ENCODE measurements around the gene GALNTL6.
"Not testable (repeated sequence)": the region's sequence is repeated elsewhere in the genome, so short reads cannot be mapped to it uniquely, and the experiment has no call there.

The GALNTL6 gene

DNA sequence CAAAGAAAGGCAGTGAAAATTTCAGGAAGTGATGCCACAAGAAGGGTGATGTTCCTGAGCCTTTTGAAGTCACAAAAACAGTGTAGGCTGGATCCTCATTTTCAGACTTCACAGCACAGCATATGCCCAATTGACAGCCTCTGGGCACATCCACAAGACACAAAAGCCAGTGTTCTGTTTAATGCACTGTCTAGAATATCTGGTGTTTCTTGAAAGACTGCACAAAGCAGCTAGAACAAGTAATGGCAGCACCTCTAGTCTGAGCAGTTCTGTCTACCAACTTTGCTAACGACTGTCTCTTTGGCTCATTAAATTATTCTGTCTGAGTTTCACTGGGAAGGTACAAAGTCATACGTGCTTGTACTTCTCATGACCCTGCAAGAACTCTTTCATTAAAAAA, 938.3 kb downstream of the GALNTL6 start:
- DNase-seq (ENCODE audit: low read depth), result no peak

DNA sequence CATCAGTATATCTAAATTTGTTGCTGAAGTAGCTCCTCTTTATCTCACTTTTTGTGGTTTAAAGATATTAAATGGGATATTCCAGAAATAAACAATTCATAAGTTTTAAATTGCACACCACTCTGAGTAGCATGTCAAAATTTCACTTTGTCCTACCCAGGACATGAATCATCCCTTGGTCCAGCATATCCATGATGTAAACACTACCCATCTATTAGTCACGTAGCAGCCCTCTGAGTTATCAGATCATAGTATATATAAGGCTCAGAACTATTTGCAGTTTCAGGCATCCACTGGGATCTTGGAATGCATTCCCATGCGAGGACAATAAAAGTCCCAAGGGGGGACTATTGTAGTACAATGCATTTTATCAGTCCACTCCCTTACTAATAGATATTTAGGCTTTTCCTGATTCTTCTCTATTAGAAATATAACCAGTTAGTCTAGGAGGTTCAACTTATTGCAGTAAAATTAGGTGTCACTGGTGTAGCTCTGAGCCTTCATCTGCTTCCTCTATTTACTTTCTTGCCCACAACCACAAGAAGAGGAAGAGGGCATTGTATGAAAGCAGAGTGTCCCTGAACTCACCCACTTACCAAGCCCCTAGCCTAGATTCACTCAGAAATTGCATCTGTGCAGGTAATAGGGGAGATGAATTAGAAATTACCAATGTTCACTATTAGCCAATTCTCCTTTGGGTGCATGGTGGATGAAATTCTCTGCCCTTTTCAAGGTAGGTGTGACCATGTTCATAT, 945.6 kb downstream of the GALNTL6 start:
- DNase-seq (ENCODE audit: low read depth), result peak; percentile 13

DNA sequence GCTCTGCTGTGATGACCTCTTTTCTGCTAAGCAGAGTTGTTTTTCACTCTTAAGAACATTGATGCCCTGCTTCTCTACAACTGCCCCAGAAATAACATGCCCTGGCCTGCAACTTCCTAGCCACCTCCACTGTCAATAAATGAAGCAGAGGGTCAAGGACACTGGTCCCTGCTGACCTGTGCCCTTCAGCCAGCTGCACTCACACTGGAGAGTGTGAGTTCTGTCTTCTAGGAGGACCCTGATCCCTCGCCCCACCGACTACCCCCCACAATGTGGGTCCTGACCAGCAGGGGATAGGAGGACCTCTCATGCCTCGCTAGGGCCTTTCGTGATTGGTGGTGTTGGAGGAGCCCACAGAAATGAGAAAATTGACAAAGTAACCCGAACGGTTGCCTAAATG, 947.3 kb downstream of the GALNTL6 start:
- DNase-seq (ENCODE audit: low read depth), result no peak

DNA sequence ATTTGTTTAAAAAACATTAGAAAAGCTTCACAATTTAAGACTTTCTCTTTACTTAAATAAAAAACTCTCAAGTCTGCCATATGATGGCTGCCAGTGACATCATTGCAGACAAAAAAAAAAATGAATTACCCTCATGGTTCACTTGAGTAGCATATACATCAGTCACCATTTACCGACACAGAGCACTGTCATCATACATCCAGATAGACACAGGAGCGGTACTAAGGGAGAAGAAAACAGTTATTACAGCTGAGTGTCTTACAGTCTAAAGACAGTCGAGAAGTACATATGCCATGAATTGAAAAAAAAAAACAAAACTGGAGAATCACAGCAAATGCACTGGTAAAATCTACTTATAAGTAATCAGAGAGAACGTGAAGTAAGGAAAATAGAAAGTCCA, 949.7 kb downstream of the GALNTL6 start:
- no peak for DNase-seq (ENCODE audit: low read depth)

DNA sequence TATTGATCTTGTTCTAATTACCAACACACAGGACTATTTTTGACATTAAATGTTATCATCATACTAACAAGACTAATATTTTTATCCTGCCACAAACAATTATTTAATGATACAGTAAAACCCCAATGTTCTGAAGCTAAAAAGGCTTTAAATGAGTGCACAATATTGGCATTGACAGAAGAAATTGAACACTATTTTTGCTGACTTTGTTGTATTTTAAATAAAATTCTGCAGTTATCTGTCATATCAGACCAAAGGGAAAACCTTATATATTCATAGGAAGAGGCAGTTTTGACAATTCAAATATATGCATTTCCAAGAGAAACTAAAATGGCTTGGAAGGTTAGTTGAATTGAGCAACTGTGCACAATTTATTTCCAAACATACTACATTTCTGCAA, 957.6 kb downstream of the GALNTL6 start:
- DNase-seq (ENCODE audit: low read depth), result no peak

DNA sequence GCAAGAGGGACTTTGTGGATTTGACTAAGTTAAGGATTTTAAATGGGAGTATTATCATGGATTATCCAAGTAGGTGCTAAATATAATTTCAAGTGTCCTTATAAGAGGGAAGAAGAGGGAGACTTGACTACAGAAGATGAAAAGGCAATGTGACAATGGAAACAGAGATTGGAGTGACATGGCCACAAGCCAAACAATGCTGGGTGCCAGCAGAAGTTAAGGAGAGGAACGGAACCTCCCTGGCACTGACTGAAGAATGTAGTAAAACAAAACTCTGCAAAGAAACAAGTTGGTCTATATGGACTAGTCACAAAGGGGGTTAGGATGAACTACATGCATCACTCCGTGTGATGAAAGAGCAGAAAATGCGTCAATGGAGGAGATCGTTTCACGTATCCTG, 959.6 kb downstream of the GALNTL6 start:
- no peak for DNase-seq (ENCODE audit: low read depth)

DNA sequence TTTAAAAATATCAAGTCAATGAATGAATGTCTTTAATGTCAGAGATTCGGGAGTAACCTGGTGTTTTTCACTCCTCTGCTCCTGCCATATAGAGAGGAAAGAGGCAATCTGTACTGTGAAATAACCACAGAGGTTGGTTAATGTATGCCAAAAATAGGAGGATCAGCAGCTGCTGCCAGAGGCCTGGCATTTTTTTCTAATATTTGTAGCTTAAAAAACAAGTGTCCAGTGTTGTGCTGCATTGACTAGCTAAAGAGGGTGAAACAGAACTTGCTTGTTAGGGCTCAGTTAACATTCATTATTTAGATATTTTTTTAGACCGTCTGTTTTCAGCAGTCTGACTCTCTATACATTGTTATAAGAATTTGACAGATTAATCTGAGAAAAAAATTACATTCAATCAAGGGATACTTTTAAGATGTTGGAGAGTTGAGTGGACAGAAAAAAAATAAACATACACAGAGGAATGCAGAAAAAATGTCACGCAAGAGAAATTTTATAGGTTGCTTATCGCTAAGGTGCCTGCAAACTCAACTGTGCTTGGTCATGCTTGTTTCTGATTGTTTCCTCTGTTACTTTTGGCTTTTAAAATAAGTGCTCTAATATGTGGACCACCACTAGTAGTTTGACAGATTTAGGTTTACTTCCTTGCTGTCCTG, 963.1 kb downstream of the GALNTL6 start:
- DNase-seq (ENCODE audit: low read depth), result no peak

DNA sequence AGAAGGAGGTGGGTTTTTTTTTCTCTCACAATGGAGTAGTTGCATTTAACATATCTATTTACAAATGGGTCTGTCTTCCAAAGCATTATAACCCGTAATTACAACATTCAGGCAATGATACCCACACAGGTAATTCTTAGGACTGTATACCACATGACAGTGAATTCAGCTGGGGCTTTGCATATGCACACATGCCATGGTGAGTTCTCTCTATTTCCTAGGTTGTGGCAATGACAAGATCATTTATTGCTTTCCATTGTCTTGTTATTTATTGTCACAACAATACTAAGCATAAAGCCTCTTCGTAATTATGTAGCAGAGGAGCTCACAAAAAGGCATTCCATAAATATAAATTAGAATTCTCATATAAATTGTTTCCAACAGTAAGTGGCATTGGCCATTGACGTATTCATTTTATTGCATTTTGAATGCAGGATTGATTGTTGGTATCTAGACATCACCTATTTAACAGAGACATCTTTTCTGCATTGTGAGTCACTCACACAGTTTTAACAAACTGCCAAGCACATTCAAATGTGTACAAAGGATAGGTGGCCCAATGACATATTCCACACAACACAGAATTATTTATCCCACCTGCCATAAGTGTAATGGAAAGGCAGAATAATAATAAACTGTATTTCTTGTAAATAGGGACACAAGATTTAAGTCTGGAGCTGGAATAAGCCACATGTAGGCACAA, 964.7 kb downstream of the GALNTL6 start:
- no peak for DNase-seq (ENCODE audit: low read depth)

DNA sequence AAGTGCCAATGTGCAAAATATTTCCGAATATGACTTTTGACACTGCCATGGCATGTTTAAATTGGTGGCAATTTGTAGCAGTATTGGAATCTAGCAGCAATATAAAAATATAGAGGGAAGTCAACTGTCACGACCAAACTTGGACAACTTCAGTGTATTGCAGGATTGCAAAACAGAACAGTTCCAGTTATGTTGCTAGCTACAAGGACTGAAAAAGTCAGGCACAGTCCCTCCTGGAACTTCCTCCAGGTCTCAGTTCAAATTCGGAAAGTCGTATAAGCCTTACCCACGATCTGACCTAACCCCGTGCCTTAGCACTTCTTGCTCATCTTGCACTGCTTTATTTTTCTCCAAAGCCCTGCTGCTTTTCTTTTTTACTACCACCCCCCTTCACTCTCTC, 965.4 kb downstream of the GALNTL6 start:
- no peak for DNase-seq (ENCODE audit: low read depth)

DNA sequence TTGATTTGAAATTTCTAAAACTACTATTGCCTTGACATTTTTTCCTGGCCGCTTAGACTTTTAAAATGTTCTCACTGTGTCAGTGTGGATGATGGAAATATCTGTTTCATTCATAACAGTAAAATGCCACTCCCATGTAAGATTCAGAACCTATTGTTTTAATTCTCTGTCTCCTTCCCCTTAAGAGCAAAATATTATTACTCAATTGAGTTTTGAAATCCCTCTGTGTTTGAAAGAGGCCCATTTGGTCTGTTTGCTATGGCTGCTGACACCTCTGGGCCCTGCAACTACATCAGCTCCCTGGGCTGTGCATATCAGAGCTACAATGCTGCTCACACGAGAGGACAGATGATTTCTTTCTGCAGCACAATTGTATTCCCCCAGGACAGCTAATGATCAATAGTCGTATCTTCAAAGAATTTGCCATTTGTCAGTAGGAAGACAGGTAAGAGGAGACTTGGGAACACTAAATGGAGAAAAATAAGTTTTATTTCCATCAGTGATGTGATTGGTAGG, 967.4 kb downstream of the GALNTL6 start:
- DNase-seq (ENCODE audit: low read depth), result no peak

DNA sequence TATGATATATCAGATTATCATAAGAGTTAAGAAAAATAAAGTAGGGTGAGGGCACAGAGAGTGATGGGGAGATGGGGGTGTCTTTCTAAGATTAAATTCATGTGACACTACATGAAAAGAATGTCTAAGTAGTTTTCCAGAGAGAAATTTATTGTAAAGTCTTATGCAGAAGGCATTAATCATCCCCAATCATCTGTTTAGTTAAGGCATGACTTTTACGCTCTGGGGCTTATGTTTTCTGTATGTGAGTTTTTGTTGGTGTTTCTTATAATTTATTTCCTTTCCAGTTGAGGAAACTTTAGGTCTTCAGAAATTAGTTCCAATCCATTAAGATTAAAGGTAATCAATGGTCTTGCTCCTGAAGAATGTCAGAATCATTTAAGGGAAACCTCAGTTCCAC, 972.4 kb downstream of the GALNTL6 start:
- DNase-seq (ENCODE audit: low read depth), result no peak

DNA sequence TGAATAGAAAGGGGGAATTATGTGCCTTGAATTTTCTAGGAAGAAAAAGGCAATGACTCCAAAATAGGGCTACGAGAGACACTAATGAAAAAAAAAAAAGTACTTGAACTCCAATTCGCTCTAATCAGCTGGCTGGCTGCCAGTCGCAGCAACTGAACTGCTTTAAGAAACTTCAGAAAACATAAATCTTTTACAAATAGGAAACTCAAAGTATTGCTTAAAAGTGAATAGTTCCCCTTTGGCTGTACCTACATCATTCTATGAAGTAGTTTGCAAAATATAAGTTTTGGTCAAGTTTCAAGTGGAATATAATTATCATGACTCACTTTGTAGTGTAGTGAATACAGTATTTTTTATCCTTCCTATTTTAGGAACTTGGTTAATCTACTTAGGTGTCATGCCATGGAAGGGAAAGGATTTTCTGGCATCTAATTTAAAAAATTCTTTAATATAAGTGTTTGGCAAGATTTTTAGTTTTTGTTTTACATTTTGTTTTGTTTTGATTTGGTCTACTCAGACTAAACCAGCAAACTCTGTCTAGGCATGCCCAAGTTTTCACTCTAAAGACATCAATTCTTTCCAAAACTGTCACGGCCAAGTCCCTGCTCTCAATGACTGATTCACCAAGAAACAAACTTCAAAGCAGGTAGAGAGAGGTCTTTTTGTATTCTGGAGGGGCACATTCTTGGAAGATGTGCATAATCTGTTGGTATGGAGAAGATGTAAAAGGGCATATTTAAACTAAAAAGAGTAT, 973.0 kb downstream of the GALNTL6 start:
- DNase-seq (ENCODE audit: low read depth), result peak; percentile 2

DNA sequence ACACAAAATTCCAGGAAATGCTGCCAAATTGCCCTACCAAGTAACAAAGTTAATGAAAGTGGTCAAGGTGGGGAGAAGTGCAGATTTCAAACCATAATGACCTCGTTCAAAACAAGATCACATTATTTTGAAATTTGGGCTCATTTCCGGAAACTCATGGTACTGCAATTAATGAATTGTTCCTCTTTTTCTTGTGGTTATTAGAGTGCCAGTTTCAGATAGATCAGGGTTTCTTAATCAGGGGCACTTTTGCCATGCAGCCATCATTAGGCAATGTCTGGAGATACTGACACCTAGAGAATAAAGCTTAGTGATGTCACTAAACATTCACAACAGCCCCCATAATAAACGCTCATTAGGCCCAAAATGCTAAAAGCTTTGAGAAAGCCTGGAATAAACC, 973.9 kb downstream of the GALNTL6 start:
- no peak for DNase-seq (ENCODE audit: low read depth)

DNA sequence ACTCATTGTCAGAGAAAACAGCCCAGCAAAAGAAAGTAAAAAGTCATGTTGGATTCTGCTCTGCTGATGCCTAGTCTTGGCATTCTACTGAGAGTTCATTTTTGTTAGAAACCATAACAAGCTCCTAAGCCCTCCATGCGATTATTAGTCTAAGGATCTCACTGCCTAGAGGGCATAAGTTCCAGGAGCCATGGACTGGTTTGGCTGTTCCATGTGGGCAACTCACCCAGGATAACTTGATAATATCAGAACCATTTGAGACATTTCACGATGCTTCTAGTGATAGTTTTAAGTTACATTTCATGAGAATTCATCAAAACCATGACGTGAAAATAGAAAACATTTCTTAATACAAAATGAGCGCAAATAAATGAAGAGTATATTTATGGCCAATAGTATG, 978.6 kb downstream of the GALNTL6 start:
- no peak for DNase-seq (ENCODE audit: low read depth)

DNA sequence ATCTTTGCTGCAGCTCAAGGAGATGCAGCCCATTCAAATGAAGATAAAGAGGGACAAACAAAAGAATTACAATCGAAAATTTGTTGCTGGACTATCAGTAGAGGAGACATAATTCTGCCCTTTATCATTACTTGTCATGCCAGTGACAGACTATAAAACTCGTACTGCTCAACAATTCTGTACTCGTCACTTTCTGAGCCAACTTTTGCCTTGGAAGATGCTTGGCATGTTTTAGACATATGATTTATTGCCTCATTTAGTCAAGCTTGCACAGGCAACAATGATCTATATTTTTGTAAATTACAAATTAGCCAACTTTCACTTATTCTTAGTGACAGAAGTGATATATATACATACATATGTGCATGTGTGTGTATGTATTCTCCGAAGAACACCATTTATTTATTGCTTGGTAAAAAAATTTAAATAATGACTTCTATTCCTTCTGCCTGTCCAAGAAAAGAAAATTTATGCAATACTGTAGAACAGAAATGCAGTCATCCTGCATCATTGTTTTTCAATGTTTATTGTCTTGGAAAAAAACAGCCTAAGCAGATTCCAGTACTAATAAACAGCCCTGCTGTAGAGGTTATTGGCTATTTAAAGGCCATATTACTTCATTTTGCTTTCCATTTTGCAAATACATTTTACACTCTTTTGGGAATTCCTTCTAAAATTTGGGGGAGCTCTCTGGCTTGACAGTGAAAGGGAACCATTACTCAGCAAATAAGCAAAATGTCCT, 980.5 kb downstream of the GALNTL6 start:
- DNase-seq (ENCODE audit: low read depth), result no peak

DNA sequence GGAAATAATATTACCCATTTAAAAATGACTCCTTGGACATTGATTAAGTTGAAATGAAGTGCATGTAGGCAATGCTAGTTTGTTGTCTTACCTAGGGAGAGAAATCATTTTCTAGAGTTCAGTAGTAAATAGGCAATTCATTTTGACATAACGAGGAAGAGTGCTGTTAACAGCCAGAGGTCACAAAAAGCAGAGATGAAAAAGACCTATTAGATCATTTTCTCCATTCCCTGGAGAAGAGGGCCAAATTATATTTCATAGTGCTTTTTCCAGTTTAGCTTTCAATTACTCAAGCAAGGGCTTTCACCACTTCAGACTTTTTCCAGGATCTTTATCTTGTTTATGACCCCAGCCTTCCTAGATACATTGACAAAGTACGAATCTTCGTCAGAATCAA, 981.1 kb downstream of the GALNTL6 start:
- no peak for DNase-seq (ENCODE audit: low read depth)

DNA sequence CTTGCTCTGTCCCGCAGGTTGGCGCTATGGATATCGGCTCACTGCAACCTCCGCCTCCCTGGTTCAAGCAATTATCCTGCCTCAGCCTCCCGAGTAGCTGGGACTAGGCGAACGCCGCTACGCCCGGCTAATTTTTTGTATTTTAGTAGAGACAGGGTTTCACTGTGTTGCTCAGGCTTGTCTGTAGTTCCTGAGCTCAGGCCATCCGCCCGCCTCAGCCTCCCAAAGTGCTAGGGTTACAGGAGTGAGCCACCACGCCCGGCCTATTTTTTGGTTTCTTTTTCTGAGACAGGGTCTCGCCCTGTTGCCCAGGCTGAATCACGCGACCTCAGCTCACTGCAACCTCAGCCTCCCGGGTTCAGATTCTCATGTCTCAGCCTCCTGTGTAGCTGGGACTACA, 984.1 kb downstream of the GALNTL6 start:
- not testable (repeated sequence) for DNase-seq (ENCODE audit: low read depth)

DNA sequence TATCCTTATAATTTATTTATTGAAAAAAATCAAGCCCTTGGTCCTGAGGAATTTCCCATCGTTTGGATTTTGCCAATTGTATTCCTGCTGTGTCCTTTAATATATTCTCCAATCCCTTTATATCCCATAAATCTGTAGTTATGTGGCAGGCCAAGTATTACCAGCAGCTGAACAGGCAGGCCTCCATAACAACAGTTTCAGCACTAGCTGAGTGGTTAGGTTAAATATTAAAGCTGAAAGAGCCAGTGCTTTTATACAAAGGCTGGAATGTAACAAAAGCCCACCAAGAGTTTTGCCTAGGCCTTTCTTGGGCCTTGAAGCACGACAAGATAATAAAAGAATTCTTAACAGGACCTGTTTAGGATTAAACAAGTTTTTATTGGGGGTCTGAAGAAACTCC, 988.8 kb downstream of the GALNTL6 start:
- no peak for DNase-seq (ENCODE audit: low read depth)

DNA sequence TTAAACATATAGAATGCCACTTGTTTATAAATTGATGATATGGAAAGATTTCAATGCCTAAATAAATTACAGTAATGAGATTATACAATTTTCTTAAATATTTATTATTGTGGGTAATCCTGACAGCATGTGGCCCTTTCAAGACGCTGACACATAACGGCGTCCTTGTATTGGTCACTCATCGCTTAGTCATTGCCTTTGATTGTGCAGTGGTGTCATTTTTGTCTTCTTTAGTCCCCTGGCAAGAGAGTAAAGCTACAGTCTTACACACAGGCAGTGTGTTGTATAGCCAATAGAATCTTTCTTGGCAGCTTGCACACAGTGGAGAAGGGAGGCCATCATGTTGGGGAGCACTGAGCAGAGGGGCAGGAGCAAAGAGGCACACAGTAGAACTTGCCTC, 993.6 kb downstream of the GALNTL6 start:
- no peak for DNase-seq (ENCODE audit: low read depth)

DNA sequence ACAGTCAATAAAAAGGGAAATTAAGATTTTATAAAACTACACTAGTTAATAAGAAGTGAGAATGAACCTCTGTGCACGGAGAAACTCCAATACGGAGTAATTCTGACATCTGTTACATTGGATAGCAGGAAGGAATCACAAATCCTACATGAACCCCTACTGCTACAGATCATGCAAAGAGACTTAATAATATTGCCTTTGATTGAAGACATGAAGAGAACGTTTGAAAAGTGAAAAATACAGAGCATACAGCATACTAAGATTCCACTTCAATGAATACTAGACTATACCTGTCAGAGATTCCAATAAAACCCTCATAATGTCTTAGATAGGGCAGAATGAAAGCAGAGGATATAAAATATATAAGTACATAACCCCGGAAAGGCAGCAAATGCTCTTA, 995.0 kb downstream of the GALNTL6 start:
- DNase-seq (ENCODE audit: low read depth), result no peak

DNA sequence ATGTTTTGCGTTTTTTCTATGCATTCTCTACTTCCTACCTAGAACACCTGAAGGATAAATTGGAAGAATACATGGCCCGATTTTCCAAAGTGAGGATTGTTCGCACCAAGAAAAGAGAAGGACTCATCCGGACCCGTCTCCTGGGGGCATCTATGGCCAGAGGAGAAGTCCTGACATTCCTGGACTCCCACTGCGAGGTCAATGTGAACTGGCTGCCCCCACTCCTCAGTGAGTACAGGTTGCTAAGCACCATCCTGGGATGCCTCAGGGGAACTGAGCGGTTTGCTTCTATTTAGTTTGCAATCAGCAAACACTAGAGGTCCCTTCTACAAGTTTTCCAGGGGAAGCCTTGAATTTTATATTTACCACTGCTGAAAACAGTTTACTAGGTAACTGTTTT, 996.1 kb downstream of the GALNTL6 start:
- DNase-seq (ENCODE audit: low read depth), result no peak
